Measurements from ENCODE around the gene HTR3E.

DNA sequence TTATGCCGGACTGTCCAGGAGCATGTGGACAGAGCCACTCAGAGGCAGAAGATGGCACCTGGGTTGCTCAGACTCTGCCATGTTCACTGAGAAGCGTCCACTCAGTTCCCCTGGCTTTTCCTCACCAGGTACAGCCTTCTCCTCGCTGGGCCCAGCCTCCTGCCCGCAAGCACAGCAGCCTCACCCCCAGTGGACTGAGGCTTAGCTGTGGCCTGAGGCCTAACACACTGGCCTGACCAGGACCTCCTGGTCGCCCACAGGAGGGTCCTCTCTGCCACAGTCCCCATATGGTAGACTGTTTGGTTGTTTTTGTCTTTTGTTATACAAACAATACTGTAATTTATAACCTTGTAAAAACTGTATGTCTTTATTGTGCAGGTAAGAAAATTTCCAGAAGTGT lies 28.5 kb upstream of the HTR3E start:
- TF ChIP-seq, protein P1, sequence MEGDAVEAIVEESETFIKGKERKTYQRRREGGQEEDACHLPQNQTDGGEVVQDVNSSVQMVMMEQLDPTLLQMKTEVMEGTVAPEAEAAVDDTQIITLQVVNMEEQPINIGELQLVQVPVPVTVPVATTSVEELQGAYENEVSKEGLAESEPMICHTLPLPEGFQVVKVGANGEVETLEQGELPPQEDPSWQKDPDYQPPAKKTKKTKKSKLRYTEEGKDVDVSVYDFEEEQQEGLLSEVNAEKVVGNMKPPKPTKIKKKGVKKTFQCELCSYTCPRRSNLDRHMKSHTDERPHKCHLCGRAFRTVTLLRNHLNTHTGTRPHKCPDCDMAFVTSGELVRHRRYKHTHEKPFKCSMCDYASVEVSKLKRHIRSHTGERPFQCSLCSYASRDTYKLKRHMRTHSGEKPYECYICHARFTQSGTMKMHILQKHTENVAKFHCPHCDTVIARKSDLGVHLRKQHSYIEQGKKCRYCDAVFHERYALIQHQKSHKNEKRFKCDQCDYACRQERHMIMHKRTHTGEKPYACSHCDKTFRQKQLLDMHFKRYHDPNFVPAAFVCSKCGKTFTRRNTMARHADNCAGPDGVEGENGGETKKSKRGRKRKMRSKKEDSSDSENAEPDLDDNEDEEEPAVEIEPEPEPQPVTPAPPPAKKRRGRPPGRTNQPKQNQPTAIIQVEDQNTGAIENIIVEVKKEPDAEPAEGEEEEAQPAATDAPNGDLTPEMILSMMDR (IDR thresholded peaks at IDR 0.05 in 4 of 5, conservative IDR thresholded peaks at IDR 0.05 in 1 of 5), result no peak
- TF ChIP-seq POLR2A (IDR thresholded peaks at IDR 0.05), result no peak
